ENCODE measurements around the gene MMD. TPM values are rescaled to one million over a fixed set of nuclear protein-coding genes. Genes with fewer than 3 reads are reported as not detected.
"Not testable (repeated sequence)": the region's sequence is repeated elsewhere in the genome, so short reads cannot be mapped to it uniquely, and the experiment has no call there.

Gene MMD
- polyA plus RNA-seq, 3 donors: 3.4 to 7.0 (median 4.6) TPM

- peaks cover 0 to 2% (median 0%) of the 10 kb centered on the region in 3 donors for H3K27me3 Mint-ChIP-seq (ENCODE audit: low read depth in 3 of 3)
- 100% methylated on average over 1 of the region's 3 CpGs for WGBS (ENCODE audit: insufficient coverage)
- Histone ChIP-seq H3K27me3 (ENCODE audit: control insufficient read depth in 2 of 2, insufficient read depth in 2 of 2, low read length in 2 of 2) (no peaks in the 10 kb centered on the region), H3K9me3 (replicated peaks in 1 of 2; ENCODE audit: control insufficient read depth in 1 of 2, insufficient read depth in 1 of 2, low read length in 2 of 2) (no peaks in the 10 kb centered on the region), H3K9ac (ENCODE audit: insufficient read depth, low read length, poor library complexity, severe bottlenecking) (no peak overlapping the region), H2AFZ (ENCODE audit: insufficient read depth, low read depth, low read length, poor library complexity, severe bottlenecking) (no peak overlapping the region), H3K79me2 (ENCODE audit: insufficient read depth, low read length) (no peaks in the 10 kb centered on the region), H3K4me2 (replicated peaks; ENCODE audit: extremely low read depth, low read length, poor library complexity, severe bottlenecking) (no peak overlapping the region), H3K4me3 (replicated peaks in 1 of 3; ENCODE audit: low read depth in 2 of 3, low read length in 3 of 3) (no peak overlapping the region), H4K20me1 (ENCODE audit: insufficient read depth, low read length) (no peaks in the 10 kb centered on the region), H3K36me3 (replicated peaks in 1 of 2; ENCODE audit: control insufficient read depth in 1 of 2, insufficient read depth in 2 of 2, low read length in 2 of 2) (no peaks in the 10 kb centered on the region), H3K27ac (ENCODE audit: low read depth in 1 of 2, low read length in 2 of 2) (no peak overlapping the region), H3K4me1 (ENCODE audit: control insufficient read depth in 1 of 2, insufficient read depth in 2 of 2, low read length in 2 of 2) (peaks cover 16 to 18% of the 10 kb centered on the region in 2 donors)
- H3K4me3 Mint-ChIP-seq: no peak overlapping the region
- no peak for DNase-seq
- no peak overlapping the region for H3K27ac Mint-ChIP-seq
- H3K4me1 Mint-ChIP-seq: peaks cover 16% of the 10 kb centered on the region
- H3K36me3 Mint-ChIP-seq: peaks cover 8 to 10% of the 10 kb centered on the region in 2 donors
- H3K9me3 Mint-ChIP-seq: peaks cover 0 to 5% (median 0%) of the 10 kb centered on the region in 7 donors
- no peak for TF ChIP-seq CTCF (IDR thresholded peaks at IDR 0.05)
- intact Hi-C loops (cut with micrococcal nuclease): no loop called here
These were observed 31.2 kb downstream of the MMD start for GRCh38 chr17:55390364-55390977.

GRCh38 chr17:55389715-55390114 is 31.9 kb downstream of the MMD start:
- WGBS (ENCODE audit: insufficient coverage): no CpG with 5 or more reads among the region's 1 CpG
- H3K9me3 ChIP-seq (replicated peaks in 1 of 2; ENCODE audit: control insufficient read depth in 1 of 2, insufficient read depth in 1 of 2, low read length in 2 of 2); H3K9me3 Mint-ChIP-seq; H3K4me3 Mint-ChIP-seq; DNase-seq; H3K27ac ChIP-seq (ENCODE audit: low read depth in 1 of 2, low read length in 2 of 2); intact Hi-C loops (cut with micrococcal nuclease); H3K27ac Mint-ChIP-seq; H3K9ac ChIP-seq (ENCODE audit: insufficient read depth, low read length, poor library complexity, severe bottlenecking); H3K4me3 ChIP-seq (replicated peaks in 1 of 3; ENCODE audit: low read depth in 2 of 3, low read length in 3 of 3); H3K36me3 ChIP-seq (replicated peaks in 1 of 2; ENCODE audit: control insufficient read depth in 1 of 2, insufficient read depth in 2 of 2, low read length in 2 of 2); H3K27me3 Mint-ChIP-seq (ENCODE audit: low read depth in 3 of 3); H3K4me1 Mint-ChIP-seq; H4K20me1 ChIP-seq (ENCODE audit: insufficient read depth, low read length); H2AFZ ChIP-seq (ENCODE audit: insufficient read depth, low read depth, low read length, poor library complexity, severe bottlenecking); H3K36me3 Mint-ChIP-seq; H3K27me3 ChIP-seq (ENCODE audit: control insufficient read depth in 2 of 2, insufficient read depth in 2 of 2, low read length in 2 of 2); H3K4me2 ChIP-seq (replicated peaks; ENCODE audit: extremely low read depth, low read length, poor library complexity, severe bottlenecking); H3K79me2 ChIP-seq (ENCODE audit: insufficient read depth, low read length): not testable (repeated sequence)
- peaks cover 9 to 11% of the 10 kb centered on the region in 2 donors for H3K4me1 ChIP-seq (ENCODE audit: control insufficient read depth in 1 of 2, insufficient read depth in 2 of 2, low read length in 2 of 2)

Data from CD14-positive monocyte (primary cell).